ENCODE results near the gene TSPAN31. TPM values are rescaled to one million over a fixed set of nuclear protein-coding genes. Genes with fewer than 3 reads are reported as not detected.

The TSPAN31 gene
- total and polyA plus RNA-seq, 9 of the 15 experiments (the other 6 are each of a cell fraction or from before 2014, with no cell fraction given): 11.3 to 26.4 (median 14.3) TPM

DNA sequence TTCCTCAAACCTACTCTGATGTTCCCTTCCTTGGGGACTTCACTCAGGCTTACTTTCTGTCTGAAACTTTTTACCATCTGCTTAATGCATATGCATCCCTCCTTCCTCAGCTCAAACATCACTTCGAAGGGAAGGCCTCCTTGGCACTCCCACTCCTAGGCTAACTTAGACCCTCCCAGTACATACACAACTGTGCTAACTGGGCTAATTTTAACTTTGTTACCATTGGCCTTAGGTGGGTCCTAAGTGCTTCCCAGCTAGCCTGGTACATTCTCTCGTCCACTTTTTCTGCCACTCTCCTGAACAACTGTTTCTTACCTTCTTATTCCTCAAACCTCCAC lies 31.4 kb downstream of the TSPAN31 start:
- Histone ChIP-seq H3K27ac (ENCODE audit: extremely low read depth, low read depth, low read length) (no peak overlapping the region), H3K9ac (ENCODE audit: insufficient read depth in 1 of 2, low read depth in 2 of 2, low read length in 2 of 2) (no peak overlapping the region), H3K9me3 (replicated peaks; ENCODE audit: control insufficient read depth, insufficient read depth, low read depth, low read length) (no peaks in the 10 kb centered on the region), H3K9me1 (ENCODE audit: control insufficient read depth, insufficient read depth, low read length) (no peaks in the 10 kb centered on the region), H3K79me2 (ENCODE audit: control insufficient read depth, insufficient read depth, low read length) (peaks cover 18% of the 10 kb centered on the region), H3K36me3 (ENCODE audit: control insufficient read depth, insufficient read depth, low read length) (peaks cover 20% of the 10 kb centered on the region; the same call in 2 of the 3 replicates), H2AFZ (ENCODE audit: low read depth, low read length) (no peak overlapping the region), H4K20me1 (replicated peaks; ENCODE audit: control insufficient read depth, insufficient read depth, low read length) (no peaks in the 10 kb centered on the region), H3K27me3 (ENCODE audit: control insufficient read depth in 2 of 2, insufficient read depth in 2 of 2, low read length in 2 of 2) (no peaks in the 10 kb centered on the region), H3K4me2 (ENCODE audit: insufficient read depth, low read length) (no peak overlapping the region), H3K4me1 (replicated peaks in 1 of 2; ENCODE audit: control insufficient read depth in 2 of 2, insufficient read depth in 2 of 2, low read length in 2 of 2) (peaks cover 6 to 18% of the 10 kb centered on the region in 2 experiments), H3K4me3 (no peak overlapping the region)
- 80% methylated on average over 2 of the region's 2 CpGs for WGBS (ENCODE audit: insufficient coverage, low coverage, missing lambda C conversion rate)
- CTCF ChIA-PET (ENCODE audit: low intra/inter-chr PET ratio): interaction anchor here (1.1 kb wide), 1 partner anchor 317 kb away, joined by 3 read pairs; no protein-coding TSS in a partner anchor
- intact Hi-C loops (cut with micrococcal nuclease) (no loop called here), in situ Hi-C loops (cut with MboI) (no loop called here)
- DNase-seq (ENCODE audit: extremely low read depth in 1 of 4, low spot score in 3 of 4) (no peak), ATAC-seq (no peak), FAIRE-seq (no peak)
- BruUV-seq (replicated peaks): no TSS peak
- POLR2A ChIA-PET: no interaction called here
- TF ChIP-seq, protein P1, sequence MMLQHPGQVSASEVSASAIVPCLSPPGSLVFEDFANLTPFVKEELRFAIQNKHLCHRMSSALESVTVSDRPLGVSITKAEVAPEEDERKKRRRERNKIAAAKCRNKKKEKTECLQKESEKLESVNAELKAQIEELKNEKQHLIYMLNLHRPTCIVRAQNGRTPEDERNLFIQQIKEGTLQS (IDR thresholded peaks at IDR 0.05): no peak
- TF ChIP-seq, protein P1 (CRISPR knock-in tag; conservative IDR thresholded peaks at IDR 0.05): no peak
- TF ChIP-seq BRD9 (IDR thresholded peaks at IDR 0.05; ENCODE audit: low read depth, partially characterized antibody) (no peak), RB1 (IDR thresholded peaks at IDR 0.05; ENCODE audit: low read depth) (no peak), POLR2AphosphoS5 (IDR thresholded peaks at IDR 0.05; ENCODE audit: control insufficient read depth, insufficient read depth, low read depth, low read length) (no peak), ZNF644 (tag; IDR thresholded peaks at IDR 0.05; ENCODE audit: low read depth) (no peak), ZNF146 (CRISPR knock-in tag; IDR thresholded peaks at IDR 0.05; ENCODE audit: unreplicated experiment) (no peak), RBBP5 (IDR thresholded peaks at IDR 0.05; ENCODE audit: borderline replicate concordance, insufficient read depth, low read length, poor library complexity, severe bottlenecking) (no peak), LEF1 (IDR thresholded peaks at IDR 0.05) (no peak), MCM2 (IDR thresholded peaks at IDR 0.05; ENCODE audit: low read depth) (no peak), SIRT6 (IDR thresholded peaks at IDR 0.05; ENCODE audit: low read depth, low read length) (no peak), MAFG (tag; conservative IDR thresholded peaks at IDR 0.05) (no peak), SRSF9 (IDR thresholded peaks at IDR 0.05; ENCODE audit: borderline replicate concordance, low read depth, low read length) (no peak), KAT7 (CRISPR knock-in tag; IDR thresholded peaks at IDR 0.05; ENCODE audit: borderline replicate concordance) (no peak), NFYB (IDR thresholded peaks at IDR 0.05; ENCODE audit: extremely low read depth, insufficient read length) (no peak)
- TF ChIP-seq, protein P2, sequence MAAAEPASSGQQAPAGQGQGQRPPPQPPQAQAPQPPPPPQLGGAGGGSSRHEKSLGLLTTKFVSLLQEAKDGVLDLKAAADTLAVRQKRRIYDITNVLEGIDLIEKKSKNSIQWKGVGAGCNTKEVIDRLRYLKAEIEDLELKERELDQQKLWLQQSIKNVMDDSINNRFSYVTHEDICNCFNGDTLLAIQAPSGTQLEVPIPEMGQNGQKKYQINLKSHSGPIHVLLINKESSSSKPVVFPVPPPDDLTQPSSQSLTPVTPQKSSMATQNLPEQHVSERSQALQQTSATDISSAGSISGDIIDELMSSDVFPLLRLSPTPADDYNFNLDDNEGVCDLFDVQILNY (CRISPR knock-in tag; IDR thresholded peaks at IDR 0.05): no peak
- TF ChIP-seq, protein P3, sequence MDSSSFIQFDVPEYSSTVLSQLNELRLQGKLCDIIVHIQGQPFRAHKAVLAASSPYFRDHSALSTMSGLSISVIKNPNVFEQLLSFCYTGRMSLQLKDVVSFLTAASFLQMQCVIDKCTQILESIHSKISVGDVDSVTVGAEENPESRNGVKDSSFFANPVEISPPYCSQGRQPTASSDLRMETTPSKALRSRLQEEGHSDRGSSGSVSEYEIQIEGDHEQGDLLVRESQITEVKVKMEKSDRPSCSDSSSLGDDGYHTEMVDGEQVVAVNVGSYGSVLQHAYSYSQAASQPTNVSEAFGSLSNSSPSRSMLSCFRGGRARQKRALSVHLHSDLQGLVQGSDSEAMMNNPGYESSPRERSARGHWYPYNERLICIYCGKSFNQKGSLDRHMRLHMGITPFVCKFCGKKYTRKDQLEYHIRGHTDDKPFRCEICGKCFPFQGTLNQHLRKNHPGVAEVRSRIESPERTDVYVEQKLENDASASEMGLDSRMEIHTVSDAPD (CRISPR knock-in tag; IDR thresholded peaks at IDR 0.05): no peak
- TF ChIP-seq, protein P4, sequence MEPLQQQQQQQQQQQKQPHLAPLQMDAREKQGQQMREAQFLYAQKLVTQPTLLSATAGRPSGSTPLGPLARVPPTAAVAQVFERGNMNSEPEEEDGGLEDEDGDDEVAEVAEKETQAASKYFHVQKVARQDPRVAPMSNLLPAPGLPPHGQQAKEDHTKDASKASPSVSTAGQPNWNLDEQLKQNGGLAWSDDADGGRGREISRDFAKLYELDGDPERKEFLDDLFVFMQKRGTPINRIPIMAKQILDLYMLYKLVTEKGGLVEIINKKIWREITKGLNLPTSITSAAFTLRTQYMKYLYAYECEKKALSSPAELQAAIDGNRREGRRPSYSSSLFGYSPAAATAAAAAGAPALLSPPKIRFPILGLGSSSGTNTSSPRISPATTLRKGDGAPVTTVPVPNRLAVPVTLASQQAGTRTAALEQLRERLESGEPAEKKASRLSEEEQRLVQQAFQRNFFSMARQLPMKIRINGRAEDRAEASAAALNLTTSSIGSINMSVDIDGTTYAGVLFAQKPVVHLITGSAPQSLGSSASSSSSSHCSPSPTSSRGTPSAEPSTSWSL (CRISPR knock-in tag; IDR thresholded peaks at IDR 0.05; ENCODE audit: borderline replicate concordance): no peak

All from K562 (cell line).